Right lobe of liver (tissue), 6 donors: ENCODE data around the gene DIPK2A. TPM values are rescaled to one million over a fixed set of nuclear protein-coding genes. Genes with fewer than 3 reads are reported as not detected.

ENCODE experiments used
- ATAC-seq, 4 donors: fragments of 200-7000 bp; cut with Tn5 transposase; one replicate each; pipeline ENCODE4 v1.9.1; 2020; ENCODE audit warnings: mild to moderate bottlenecking in 4 of 4, moderate library complexity in 4 of 4
- DNase-seq, 3 donors: peaks; one replicate each; pipeline ENCODE4 v3.0.0-alpha.2; 2020
- H3K27ac ChIP-seq, 3 donors: fragments of 200-600 bp; one replicate each; pipeline ENCODE4 v1.8.0; 2022
- H3K27me3 ChIP-seq, 2 donors: fragments of 200-600 bp; one replicate each; pipeline ENCODE4 v1.8.0; 2022
- H3K36me3 ChIP-seq, 4 donors: fragments of 200-600 bp; sonication (generic) in 1 of 4; one replicate each; pipeline versions ENCODE4 v1.5.1 to v1.8.0; 2017 to 2022; ENCODE audit warnings: control low read depth in 1 of 4
- H3K4me1 ChIP-seq, 4 donors: fragments of 200-600 bp; sonication (generic) in 1 of 4; one replicate each; pipeline versions ENCODE4 v1.5.1 to v1.8.0; 2017 to 2022; ENCODE audit warnings: control low read depth in 1 of 4
- H3K4me3 ChIP-seq, 3 donors: fragments of 200-600 bp; one replicate each; pipeline ENCODE4 v1.8.0; 2022
- H3K9me3 ChIP-seq, 4 donors: fragments of 200-600 bp; sonication (generic) in 1 of 4; one replicate each; pipeline versions ENCODE4 v1.5.1 to v1.8.0; 2017 to 2022; ENCODE audit warnings: control low read depth in 1 of 4
- CTCF ChIP-seq, 4 donors: fragments of 200-600 bp in 3 of 4; fragments of 450-650 bp in 1 of 4; IDR thresholded peaks; one replicate each; pipeline versions ENCODE4 v1.5.1 to v1.8.0; 2016 to 2022; ENCODE audit warnings: antibody characterized with exemption in 4 of 4, mild to moderate bottlenecking in 2 of 4
- POLR2A ChIP-seq: fragments of 450-650 bp; IDR thresholded peaks from one replicate; pipeline ENCODE4 v1.6.1; 2017; ENCODE audit warnings: antibody characterized with exemption, mild to moderate bottlenecking
- WGBS: methylation state at CpG from one replicate; pipeline ENCODE4 v1.1.6; 2018; ENCODE audit warnings: low coverage, low lambda C conversion rate; ENCODE audit not compliant: insufficient coverage; ENCODE audit errors: missing lambda C conversion rate; 5-methylcytosine and 5-hydroxymethylcytosine counted together
- intact Hi-C, 2 donors: fragments of 100-400 bp; cut with DNase I; formaldehyde crosslinking; loops; one replicate each; pipeline versions ENCODE4 v1.11.2 to v1.14.1; 2022
- total RNA-seq, 6 experiments: library from RNA; depleted of rRNA in 2 of 6; stranded (reverse); fragments of >200 nt in 2 of 6; fragmentation: NEBNext Ultra II Directional in 3 of 6; extraction: Animal tissue kit (Norgen Biotek cat#: 25700) in 3 of 6; gene quantifications; one replicate each; pipeline versions ENCODE4 v1.1.0 to v1.2.4, GENCODE V29; 2016 to 2023
- donor health status: DM: no; HTN: yes; CAD: no.
- donor health status: DM: no; HTN: no; CAD: no.
- donor health status: DM: no; HTN: no; CAD: no.
- donor health status: DM: no; HTN: yes; CAD: no.
- donor health status: DM: no; HTN: yes; CAD: no.

Gene DIPK2A
- total RNA-seq, 6 experiments from 2014 or later = 5.4 to 16.6 (median 14.5) TPM

- WGBS = 61% methylated on average over 3 of the region's 3 CpGs
Observed at GRCh38 chr3:143988306-143988705, 16.7 kb downstream of the DIPK2A start.

GRCh38 chr3:143989461-143989860, 17.8 kb downstream of the DIPK2A start:
- ATAC-seq = no peak
- Histone ChIP-seq H3K9me3 (no peaks in the 10 kb centered on the region), H3K36me3 (no peaks in the 10 kb centered on the region), H3K4me3 (no peak overlapping the region), H3K4me1 (peaks cover 0 to 5% (median 0%) of the 10 kb centered on the region in 4 donors), H3K27me3 (no peaks in the 10 kb centered on the region), H3K27ac (no peak overlapping the region)
- no peak for DNase-seq
- 94% methylated on average over 7 of the region's 7 CpGs for WGBS
- intact Hi-C loops = no loop called here
- TF ChIP-seq POLR2A = no peak
- no peak for TF ChIP-seq CTCF (IDR thresholded peaks at IDR 0.05)

More at GRCh38 chr3:143988306-143988705, 16.7 kb downstream of the DIPK2A start:
- peaks cover 0 to 5% (median 0%) of the 10 kb centered on the region in 4 donors for H3K4me1 ChIP-seq
- H3K9me3 ChIP-seq = no peaks in the 10 kb centered on the region
- no peak overlapping the region for H3K4me3 ChIP-seq
- no peaks in the 10 kb centered on the region for H3K36me3 ChIP-seq
- TF ChIP-seq POLR2A = no peak
- TF ChIP-seq CTCF (IDR thresholded peaks at IDR 0.05) = no peak
- H3K27ac ChIP-seq = no peak overlapping the region
- ATAC-seq = no peak
- H3K27me3 ChIP-seq = no peaks in the 10 kb centered on the region
- intact Hi-C loops = no loop called here
- DNase-seq = no peak

- Histone ChIP-seq H3K36me3 (no peaks in the 10 kb centered on the region), H3K4me1 (peaks cover 0 to 5% (median 0%) of the 10 kb centered on the region in 4 donors), H3K4me3 (no peak overlapping the region), H3K9me3 (no peaks in the 10 kb centered on the region), H3K27me3 (no peaks in the 10 kb centered on the region), H3K27ac (no peak overlapping the region)
- no peak for TF ChIP-seq POLR2A
- TF ChIP-seq CTCF (IDR thresholded peaks at IDR 0.05) = no peak
- intact Hi-C loops = no loop called here
- DNase-seq (no peak), ATAC-seq (peak in 3 of 4 donors; percentile 57 to 68 (median 62))
- WGBS = 44% methylated on average over 1 of the region's 1 CpG
Observed at GRCh38 chr3:143991713-143992112, 20.1 kb downstream of the DIPK2A start.

- DNase-seq = no peak
- peak in 3 of 4 donors; percentile 35 to 63 (median 37) for ATAC-seq
- no peak overlapping the region for H3K27ac ChIP-seq
- intact Hi-C loops = no loop called here
- no peaks in the 10 kb centered on the region for H3K4me1 ChIP-seq
- H3K27me3 ChIP-seq = no peaks in the 10 kb centered on the region
- H3K36me3 ChIP-seq = no peaks in the 10 kb centered on the region
- 77% methylated on average over 6 of the region's 6 CpGs for WGBS
- no peak overlapping the region for H3K4me3 ChIP-seq
- TF ChIP-seq CTCF (IDR thresholded peaks at IDR 0.05) = no peak
- no peak for TF ChIP-seq POLR2A
- no peaks in the 10 kb centered on the region for H3K9me3 ChIP-seq
Observed at GRCh38 chr3:143998266-143998665, 26.6 kb downstream of the DIPK2A start.

- WGBS = 60% methylated on average over 1 of the region's 1 CpG
- Histone ChIP-seq H3K36me3 (no peaks in the 10 kb centered on the region), H3K4me1 (no peaks in the 10 kb centered on the region), H3K4me3 (no peak overlapping the region), H3K27me3 (no peaks in the 10 kb centered on the region), H3K9me3 (no peaks in the 10 kb centered on the region), H3K27ac (no peak overlapping the region)
- ATAC-seq (no peak), DNase-seq (no peak)
- TF ChIP-seq CTCF (IDR thresholded peaks at IDR 0.05) (no peak), POLR2A (no peak)
- intact Hi-C loops = no loop called here
Observed at GRCh38 chr3:144003051-144003450, 31.4 kb downstream of the DIPK2A start.
